GM18870 (cell line): ENCODE data around the gene EPB41L4A.

ENCODE experiments used
- ATAC-seq: cut with Tn5 transposase; IDR thresholded peaks from one replicate; pipeline ENCODE4 v1.9.1; 2021; ENCODE audit warnings: moderate library complexity; ENCODE audit not compliant: unreplicated experiment

Gene EPB41L4A

DNA sequence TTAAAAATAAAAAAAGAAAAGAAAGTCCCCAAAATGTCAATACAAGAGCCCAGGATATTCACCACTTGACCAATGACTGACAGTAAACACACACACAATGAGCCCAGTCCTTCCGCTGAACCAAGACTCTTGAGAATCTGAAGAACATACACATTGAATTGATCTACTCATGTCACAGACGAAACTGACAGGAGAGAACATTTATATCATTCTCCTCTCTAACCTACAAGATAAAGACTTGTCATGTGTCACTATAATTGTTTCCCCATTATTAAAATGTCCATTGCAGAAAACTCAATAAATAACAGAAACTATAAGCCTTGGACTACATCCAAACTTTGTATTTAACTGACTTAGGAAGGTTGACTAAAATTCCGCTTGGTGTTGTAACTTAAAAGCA is 296.7 kb downstream of the EPB41L4A start:
- ATAC-seq: no peak

DNA sequence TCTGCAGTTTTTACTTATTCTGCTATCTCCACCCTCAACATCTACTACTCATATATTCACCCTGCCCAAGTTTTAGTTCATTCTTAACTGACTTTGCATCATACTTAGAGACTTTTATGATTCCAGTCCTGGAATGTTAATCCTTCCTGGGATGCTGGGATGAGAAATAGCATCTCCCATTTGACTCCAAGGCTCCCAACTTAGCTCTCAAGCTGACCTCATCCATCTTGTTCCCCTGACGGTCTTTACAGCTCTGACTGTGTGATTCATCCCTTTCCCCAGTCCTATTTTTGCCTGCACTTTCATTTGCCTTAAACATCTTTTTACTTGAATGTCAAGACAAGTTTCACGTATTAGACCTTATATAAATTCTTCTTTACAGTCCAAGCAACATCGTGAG is 297.8 kb downstream of the EPB41L4A start:
- ATAC-seq: no peak

DNA sequence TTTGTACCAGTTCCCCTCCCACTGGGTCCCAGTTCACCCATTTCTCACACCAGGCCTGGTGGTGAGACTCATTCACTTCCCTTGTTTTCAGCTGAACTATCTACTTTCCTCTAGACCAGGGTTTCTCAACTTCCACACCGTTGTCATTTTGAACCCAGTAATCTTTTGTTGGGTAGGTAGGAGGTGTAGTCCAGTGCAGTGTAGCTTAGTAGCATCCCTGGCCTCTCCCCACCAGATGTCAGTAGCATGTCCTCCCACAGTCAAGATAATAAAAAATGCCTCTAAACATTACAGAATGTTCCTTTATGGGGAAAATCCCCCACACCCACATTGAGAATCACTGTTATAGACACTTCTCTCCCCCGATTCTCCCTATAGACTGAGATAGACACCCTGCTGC is 299.1 kb downstream of the EPB41L4A start:
- no peak for ATAC-seq

DNA sequence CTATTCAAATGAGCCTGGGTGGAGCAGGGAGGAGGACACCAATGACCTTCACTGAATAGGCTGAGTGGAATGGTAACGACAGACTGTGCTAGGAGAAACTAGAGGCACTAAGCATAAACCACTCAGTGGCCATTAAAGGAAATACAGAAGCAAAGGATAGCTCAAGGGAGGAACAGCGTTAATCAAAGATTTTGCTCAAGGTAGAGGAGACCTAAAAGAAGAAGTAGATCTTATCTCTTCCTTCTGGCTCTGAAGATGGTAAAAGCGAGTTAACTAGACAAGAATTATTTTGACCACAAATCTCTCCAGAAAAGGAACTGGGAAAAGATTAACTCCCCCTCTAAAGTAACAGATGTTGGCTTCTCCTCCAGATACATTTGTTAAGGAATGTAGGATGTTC is 299.6 kb downstream of the EPB41L4A start:
- ATAC-seq: no peak

DNA sequence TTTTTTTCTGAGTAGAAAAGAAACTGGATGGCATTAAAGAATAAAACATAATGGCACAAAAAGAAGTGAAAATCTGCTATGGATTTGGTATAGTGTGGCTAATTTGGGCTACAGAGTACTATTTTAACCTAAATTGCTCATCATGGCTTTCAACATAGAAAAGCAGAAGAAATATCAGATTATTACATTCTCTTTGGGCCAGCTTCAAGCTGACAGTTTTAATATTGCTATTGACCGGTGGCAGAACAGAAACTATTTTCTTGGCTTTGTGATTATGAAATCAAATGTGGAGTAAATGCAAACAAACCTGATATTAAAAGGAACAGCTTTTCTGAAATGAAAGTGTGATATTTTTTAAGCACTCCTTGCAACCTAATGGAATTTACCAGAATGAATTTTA is 301.5 kb downstream of the EPB41L4A start:
- ATAC-seq: no peak

DNA sequence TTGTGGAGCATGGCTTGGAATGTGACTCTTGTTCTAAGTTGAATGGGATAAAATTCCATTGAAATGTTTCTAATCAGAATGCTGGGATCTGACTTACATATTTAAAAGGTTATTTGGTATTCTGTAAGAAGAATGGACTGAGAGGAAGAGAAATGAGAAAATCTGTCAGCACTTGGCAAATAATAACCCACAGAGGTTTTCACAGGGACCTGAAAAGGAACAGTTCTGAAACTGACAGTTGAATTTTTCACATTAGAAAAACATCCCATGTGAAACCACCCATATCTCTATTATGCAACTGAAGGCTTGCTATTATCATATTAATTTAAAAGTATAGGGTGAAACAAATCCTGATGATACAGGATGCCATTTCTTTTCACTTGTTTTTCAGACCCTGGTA is 302.7 kb downstream of the EPB41L4A start:
- ATAC-seq: peak; percentile 47

DNA sequence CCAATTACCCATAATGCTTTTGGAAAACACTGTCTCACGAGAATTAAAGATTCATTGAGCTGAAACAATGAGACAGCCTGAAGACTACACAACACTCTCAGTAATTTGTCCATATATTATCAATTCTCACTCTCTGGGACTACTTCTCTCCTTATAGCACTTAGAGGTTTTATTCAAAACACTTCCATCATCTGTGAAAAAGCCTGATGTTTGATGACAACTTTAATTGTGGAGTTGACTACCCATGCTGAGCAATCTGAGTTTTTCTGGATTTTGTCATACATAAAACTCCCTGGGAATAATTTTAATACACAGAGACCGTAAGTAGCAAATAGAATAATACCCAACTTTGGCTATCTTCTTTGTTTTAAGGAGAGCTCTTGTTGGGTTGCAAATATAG is 305.5 kb downstream of the EPB41L4A start:
- no peak for ATAC-seq
